WI38 (cell line): Measurements from ENCODE around the gene LCN15.
A peak's percentile ranks its signal among the peaks of the same experiment; 100 is the strongest.
"Not testable (repeated sequence)": the region's sequence is repeated elsewhere in the genome, so short reads cannot be mapped to it uniquely, and the experiment has no call there.

Experiments
- H3K4me3 ChIP-seq: 2 replicates; pipeline ENCODE4 v1.5.1; 2011; ENCODE audit warnings: low read depth, mild to moderate bottlenecking, control low read depth, low read length
- TF ChIP-seq, protein P1 (sequence below): IDR thresholded peaks from 2 replicates; pipeline ENCODE4 v1.5.1; 2012; ENCODE audit warnings: low read depth, mild to moderate bottlenecking, control low read depth, low read length

Gene LCN15

DNA sequence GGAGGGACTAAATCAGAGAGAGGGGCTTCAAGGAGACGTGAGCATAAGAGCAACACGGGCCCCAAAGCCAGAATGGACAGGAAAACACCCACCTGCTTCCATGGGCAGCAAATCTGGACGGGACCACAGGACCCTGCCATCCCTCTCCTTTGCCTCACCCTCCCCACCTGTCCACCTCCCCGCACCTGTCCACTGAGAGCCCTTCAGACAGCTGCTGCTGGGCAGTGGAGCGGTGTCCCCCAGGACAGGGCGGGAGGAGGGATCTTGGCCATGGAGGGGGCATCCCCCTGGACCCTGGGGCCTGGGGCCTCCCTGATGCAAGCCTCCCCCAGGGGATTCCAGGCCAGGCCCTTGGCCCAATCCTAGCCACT is 34.4 kb upstream of the LCN15 start:
- H3K4me3 ChIP-seq, result no peak overlapping the region
- TF ChIP-seq, protein P1, sequence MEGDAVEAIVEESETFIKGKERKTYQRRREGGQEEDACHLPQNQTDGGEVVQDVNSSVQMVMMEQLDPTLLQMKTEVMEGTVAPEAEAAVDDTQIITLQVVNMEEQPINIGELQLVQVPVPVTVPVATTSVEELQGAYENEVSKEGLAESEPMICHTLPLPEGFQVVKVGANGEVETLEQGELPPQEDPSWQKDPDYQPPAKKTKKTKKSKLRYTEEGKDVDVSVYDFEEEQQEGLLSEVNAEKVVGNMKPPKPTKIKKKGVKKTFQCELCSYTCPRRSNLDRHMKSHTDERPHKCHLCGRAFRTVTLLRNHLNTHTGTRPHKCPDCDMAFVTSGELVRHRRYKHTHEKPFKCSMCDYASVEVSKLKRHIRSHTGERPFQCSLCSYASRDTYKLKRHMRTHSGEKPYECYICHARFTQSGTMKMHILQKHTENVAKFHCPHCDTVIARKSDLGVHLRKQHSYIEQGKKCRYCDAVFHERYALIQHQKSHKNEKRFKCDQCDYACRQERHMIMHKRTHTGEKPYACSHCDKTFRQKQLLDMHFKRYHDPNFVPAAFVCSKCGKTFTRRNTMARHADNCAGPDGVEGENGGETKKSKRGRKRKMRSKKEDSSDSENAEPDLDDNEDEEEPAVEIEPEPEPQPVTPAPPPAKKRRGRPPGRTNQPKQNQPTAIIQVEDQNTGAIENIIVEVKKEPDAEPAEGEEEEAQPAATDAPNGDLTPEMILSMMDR, result no peak

GRCh38 chr9:136796775-136797347 is 32.5 kb upstream of the LCN15 start:
- H3K4me3 ChIP-seq, result not testable (repeated sequence)

- TF ChIP-seq, protein P1, result no peak
- no peak within 1 kb of the TSS for H3K4me3 ChIP-seq
Measured at GRCh38 chr9:136796238-136796774, 32.0 kb upstream of the LCN15 start, which contains the start of gene CCDC183. TSS of gene CCDC183 (plus strand) at chr9:136796338. CDS start at chr9:136796398, 60 bp downstream.

GRCh38 chr9:136795000-136795348 is 30.7 kb upstream of the LCN15 start:
- TF ChIP-seq, protein P1, result no peak
- H3K4me3 ChIP-seq, result no peak overlapping the region

DNA sequence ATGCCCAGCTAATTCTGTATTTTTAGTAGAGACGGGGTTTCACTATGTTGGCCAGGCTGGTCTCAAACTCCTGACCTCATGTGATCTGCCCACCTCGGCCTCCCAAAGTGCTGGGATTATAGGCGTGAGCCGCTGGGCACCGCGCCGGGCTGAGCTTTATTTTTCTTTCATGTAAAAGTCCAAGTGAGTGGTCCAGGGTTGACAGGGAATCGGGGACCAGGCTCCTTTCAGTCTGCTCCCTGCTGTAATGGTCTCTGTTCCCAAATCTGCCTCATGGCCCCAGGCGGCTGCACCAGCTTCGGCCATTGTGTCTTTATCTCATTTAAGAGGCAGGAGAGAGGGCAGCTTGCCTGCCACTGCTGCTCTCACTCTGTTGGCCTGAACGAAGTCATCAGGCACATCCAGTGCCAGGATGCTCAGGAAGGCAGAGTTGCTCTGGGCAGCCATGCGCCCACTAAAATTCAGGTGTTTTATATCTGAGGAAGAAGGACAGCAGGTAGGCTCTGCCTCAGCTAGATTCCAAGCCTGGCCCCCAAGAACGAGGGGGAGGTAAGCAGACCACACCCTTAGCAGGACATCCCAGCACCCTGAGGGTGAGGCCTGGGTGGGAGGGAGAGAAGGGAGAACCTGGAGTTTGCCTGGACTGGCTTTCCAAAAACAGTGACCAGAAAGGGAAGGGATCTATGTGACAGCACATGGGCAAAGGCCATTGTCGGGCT is 30.1 kb upstream of the LCN15 start:
- H3K4me3 ChIP-seq, result no peak overlapping the region
- TF ChIP-seq, protein P1, result no peak

DNA sequence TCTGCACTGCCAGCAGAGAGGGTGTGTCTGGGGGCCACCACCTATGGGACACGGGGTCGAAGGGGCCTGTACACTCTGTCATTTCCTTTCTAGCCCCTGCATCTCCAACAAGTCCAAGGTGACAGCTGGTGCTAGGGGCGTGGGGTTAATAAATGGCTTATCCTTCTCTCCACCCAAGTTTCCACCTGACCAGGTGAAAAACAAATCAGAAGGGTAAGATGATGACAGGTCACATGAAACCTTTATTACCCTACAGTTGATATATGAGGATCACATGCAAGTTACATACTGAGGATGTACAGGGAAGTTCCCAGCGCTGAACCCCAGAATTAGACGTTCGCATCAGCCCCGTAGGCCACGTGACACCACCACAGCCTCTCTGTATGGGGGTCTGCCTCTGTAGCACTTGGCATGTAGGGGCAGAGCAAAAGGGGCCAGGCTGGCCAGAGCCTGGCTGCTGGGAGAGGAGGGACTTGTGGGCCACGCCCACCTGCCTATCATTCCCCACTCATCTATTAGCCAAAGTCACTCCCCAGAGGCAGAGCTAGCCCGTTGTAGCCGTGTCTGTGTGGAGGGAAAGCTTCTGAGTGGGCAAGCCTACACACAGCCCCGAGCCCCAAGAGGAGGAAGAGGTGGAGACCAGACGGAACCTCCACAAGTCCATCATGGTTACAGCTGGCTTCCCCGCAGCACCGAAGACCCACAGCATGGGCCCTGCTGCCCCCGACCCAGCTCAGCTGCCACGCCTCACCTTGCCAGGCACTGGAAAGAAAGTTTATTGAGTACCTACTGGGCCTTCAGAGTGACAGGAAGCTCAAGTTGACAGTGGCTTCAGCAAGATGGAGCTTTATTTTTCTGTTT is 29.0 kb upstream of the LCN15 start:
- H3K4me3 ChIP-seq, result no peak overlapping the region
- TF ChIP-seq, protein P1, result no peak

DNA sequence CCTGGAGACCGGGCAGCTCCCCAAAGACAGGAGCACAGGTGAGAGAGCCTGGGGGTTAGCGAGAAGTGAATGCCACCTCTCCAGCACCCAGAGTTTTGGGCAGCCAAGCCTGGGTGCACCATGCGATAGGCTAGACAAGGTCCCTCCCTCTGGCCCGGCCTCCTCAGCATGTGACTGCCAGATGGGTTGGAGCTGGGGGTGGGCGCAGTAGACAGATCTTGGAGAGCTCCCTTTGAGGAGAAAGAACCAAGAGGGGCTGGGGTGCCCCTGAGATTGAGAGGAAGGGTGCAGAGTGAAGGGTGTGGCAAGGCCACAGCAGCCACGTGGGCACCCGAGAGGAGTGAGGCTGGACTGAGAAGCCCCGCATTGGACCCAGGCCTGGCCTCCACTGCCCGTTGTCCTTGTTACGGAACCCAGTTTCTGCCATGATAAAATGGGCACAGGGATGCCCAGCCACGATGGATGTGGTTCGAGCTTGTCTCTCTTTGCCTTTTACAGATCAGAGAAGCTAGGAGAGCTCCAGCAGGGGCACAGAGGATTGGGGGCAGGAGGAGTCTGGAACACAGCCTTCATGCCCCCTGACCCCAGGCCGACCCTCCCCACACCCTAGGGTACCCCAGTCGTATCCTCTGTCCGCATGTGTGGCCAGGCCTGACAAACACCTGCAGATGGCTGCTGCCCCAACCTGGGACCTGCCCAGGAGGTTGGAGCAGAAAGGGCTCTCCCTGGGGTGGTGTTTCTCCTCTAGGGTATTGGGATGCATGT is 28.2 kb upstream of the LCN15 start:
- peak overlapping the region; percentile 85 for H3K4me3 ChIP-seq
- TF ChIP-seq, protein P1, result no peak
